HG03097 (cell line): ENCODE measurements around the gene STAT1.
"Not testable (repeated sequence)": the region's sequence is repeated elsewhere in the genome, so short reads cannot be mapped to it uniquely, and the experiment has no call there.

Source experiments
- ATAC-seq: cut with Tn5 transposase; IDR thresholded peaks from one replicate; pipeline ENCODE4 v1.9.1; 2021; ENCODE audit not compliant: unreplicated experiment, low FRiP score

The STAT1 gene

GRCh38 chr2:190965580-190966222 is 48.3 kb downstream of the STAT1 start:
- ATAC-seq = no peak

- ATAC-seq = no peak
Measured at GRCh38 chr2:190964170-190964795, 49.7 kb downstream of the STAT1 start.

GRCh38 chr2:190963088-190963487 is 50.9 kb downstream of the STAT1 start:
- ATAC-seq = no peak

- ATAC-seq = no peak
Measured at GRCh38 chr2:190961918-190962487, 52.0 kb downstream of the STAT1 start.

GRCh38 chr2:190961117-190961516 is 52.9 kb downstream of the STAT1 start:
- ATAC-seq = not testable (repeated sequence)

- ATAC-seq = no peak
Measured at GRCh38 chr2:190959911-190960788, 53.8 kb downstream of the STAT1 start.

- no peak for ATAC-seq
Measured at GRCh38 chr2:190953257-190953656, 60.7 kb downstream of the STAT1 start.

GRCh38 chr2:190950566-190950991 is 63.4 kb downstream of the STAT1 start:
- no peak for ATAC-seq

GRCh38 chr2:190948671-190949070 is 65.3 kb downstream of the STAT1 start:
- no peak for ATAC-seq

- peak; percentile 74 for ATAC-seq
Measured at GRCh38 chr2:190947711-190948251, 66.2 kb downstream of the STAT1 start.

GRCh38 chr2:190947141-190947540 is 66.8 kb downstream of the STAT1 start:
- ATAC-seq = no peak

- ATAC-seq = no peak
Measured at GRCh38 chr2:190943706-190944105, 70.3 kb downstream of the STAT1 start.

GRCh38 chr2:190942697-190943096 is 71.3 kb downstream of the STAT1 start:
- ATAC-seq = no peak

- no peak for ATAC-seq
Measured at GRCh38 chr2:190941571-190941970, 72.4 kb downstream of the STAT1 start.

- no peak for ATAC-seq
Measured at GRCh38 chr2:190940454-190940853, 73.5 kb downstream of the STAT1 start.

- ATAC-seq = no peak
Measured at GRCh38 chr2:190938771-190939335, 75.1 kb downstream of the STAT1 start.

GRCh38 chr2:190935054-190935453 is 78.9 kb downstream of the STAT1 start:
- no peak for ATAC-seq

GRCh38 chr2:190933361-190933760 is 80.6 kb downstream of the STAT1 start:
- ATAC-seq = no peak

- no peak for ATAC-seq
Measured at GRCh38 chr2:190932514-190932913, 81.5 kb downstream of the STAT1 start.

GRCh38 chr2:190930411-190930810 is 83.6 kb downstream of the STAT1 start:
- no peak for ATAC-seq
